Liver (tissue), 3 donors: Measurements from ENCODE around the gene PELI2.

Source experiments
- CTCF ChIP-seq: fragments of 150-350 bp; IDR thresholded peaks from 2 replicates; pipeline ENCODE4 v1.5.1; 2017; ENCODE audit warnings: improper control_type of control experiment, low read depth, low read length; ENCODE audit not compliant: missing input control
- TAF1 ChIP-seq: conservative IDR thresholded peaks from 2 replicates; pipeline ENCODE4 v1.6.1; 2016; ENCODE audit warnings: antibody characterized with exemption, mild to moderate bottlenecking
- donor health status: healthy.
- donor health status: healthy.

GRCh38 chr14:56144176-56144575 lies 26.0 kb downstream of the PELI2 start:
- TF ChIP-seq TAF1 (no peak), CTCF (no peak)
